GM12874 (cell line): ENCODE data around the gene SLC25A1.

ENCODE experiments used
- CTCF ChIP-seq: IDR thresholded peaks from 2 replicates; pipeline ENCODE4 v1.5.1; 2011; ENCODE audit warnings: low read depth, mild to moderate bottlenecking, control low read depth, low read length, moderate library complexity; ENCODE audit not compliant: insufficient read depth

Gene SLC25A1

GRCh38 chr22:19177164-19178064 is 1.1 kb downstream of the SLC25A1 start:
- TF ChIP-seq CTCF: no peak

DNA sequence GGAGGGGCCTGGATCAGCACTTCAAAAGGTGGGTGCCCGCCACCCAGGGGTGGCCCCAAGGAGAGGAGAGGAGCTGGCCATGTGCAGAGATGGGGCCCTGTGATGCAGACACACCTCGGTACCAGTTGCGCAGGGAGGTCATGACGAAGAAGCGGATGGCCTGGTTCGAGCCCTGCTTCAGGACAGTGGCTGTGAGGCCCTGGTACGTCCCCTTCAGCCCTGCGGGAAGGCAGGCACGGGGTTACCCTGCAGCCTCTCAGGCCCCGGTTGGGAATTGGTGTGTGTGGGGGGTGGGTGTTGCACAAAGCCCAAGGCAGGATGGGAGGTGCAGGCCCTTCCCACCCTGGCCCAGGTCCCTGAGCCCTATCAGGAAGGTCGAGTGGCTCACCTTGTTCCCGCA is 1.8 kb downstream of the SLC25A1 start:
- no peak for TF ChIP-seq CTCF

GRCh38 chr22:19176175-19176643 is 2.3 kb downstream of the SLC25A1 start:
- no peak for TF ChIP-seq CTCF

- no peak for TF ChIP-seq CTCF
These were observed 2.8 kb downstream of the SLC25A1 start for GRCh38 chr22:19175602-19176174.

- no peak for TF ChIP-seq CTCF
These were observed 3.4 kb downstream of the SLC25A1 start for GRCh38 chr22:19175026-19175601.

- no peak for TF ChIP-seq CTCF
These were observed 4.2 kb downstream of the SLC25A1 start for GRCh38 chr22:19174106-19175025.
